ENCODE data around the gene ZFP36L1.

- TF ChIP-seq CTCF (IDR thresholded peaks at IDR 0.05) (no peak), ZFX (IDR thresholded peaks at IDR 0.05; ENCODE audit: borderline replicate concordance) (no peak)
Observed at GRCh38 chr14:68780358-68781160, 12.3 kb downstream of the ZFP36L1 start.
